Activated CD8-positive, alpha-beta T cell treated with anti-CD3 and anti-CD28 coated beads, Interleukin-2, amount 10 ng/mL, durations not matched to agents 7 days and 5 days (primary cell): Measurements from ENCODE around the gene CYSRT1. TPM values are rescaled to one million over a fixed set of nuclear protein-coding genes. Genes with fewer than 3 reads are reported as not detected.

Experiments
- ATAC-seq: fragments of 150-1000 bp; cut with Tn5 transposase; one replicate; pipeline ENCODE4 v1.10.0; 2021; ENCODE audit warnings: moderate library complexity
- CTCF ChIA-PET: fragments of 350-600 bp; sonication (Branson Sonifier 250); formaldehyde crosslinking; loops from one replicate; lab custom pipeline; 2021; ENCODE audit warnings: antibody characterized with exemption; lab: Charles Lee
- POLR2A ChIA-PET: fragments of 350-600 bp; sonication (Branson Sonifier 250); formaldehyde crosslinking; loops from one replicate; lab custom pipeline; 2021; ENCODE audit warnings: antibody characterized with exemption; lab: Charles Lee
- DNase-seq: peaks from one replicate; pipeline ENCODE4 v3.0.0-alpha.2; 2020
- H3K27ac Mint-ChIP-seq: one replicate; pipeline ENCODE4 v1.8.0; 2021; ENCODE audit warnings: mild to moderate bottlenecking, mixed read lengths
- H3K27me3 Mint-ChIP-seq: one replicate; pipeline ENCODE4 v1.8.0; 2021; ENCODE audit warnings: low read depth, mixed read lengths
- H3K36me3 Mint-ChIP-seq: one replicate; pipeline ENCODE4 v1.8.0; 2021; ENCODE audit warnings: low read depth, mixed read lengths
- H3K4me1 Mint-ChIP-seq: one replicate; pipeline ENCODE4 v1.8.0; 2021; ENCODE audit warnings: low read depth, mixed read lengths
- H3K4me3 Mint-ChIP-seq: one replicate; pipeline ENCODE4 v1.8.0; 2021; ENCODE audit warnings: mild to moderate bottlenecking, mixed read lengths
- H3K9me3 Mint-ChIP-seq: one replicate; pipeline ENCODE4 v1.8.0; 2022; ENCODE audit warnings: mixed read lengths; ENCODE audit not compliant: insufficient read depth
- total RNA-seq, 2 experiments: library from RNA; stranded (reverse); gene quantifications; one replicate each; pipeline ENCODE4 v1.2.3, GENCODE V29; 2021

The CYSRT1 gene
- total RNA-seq, 2 experiments from 2014 or later: 0.42 to 0.50 TPM

DNA sequence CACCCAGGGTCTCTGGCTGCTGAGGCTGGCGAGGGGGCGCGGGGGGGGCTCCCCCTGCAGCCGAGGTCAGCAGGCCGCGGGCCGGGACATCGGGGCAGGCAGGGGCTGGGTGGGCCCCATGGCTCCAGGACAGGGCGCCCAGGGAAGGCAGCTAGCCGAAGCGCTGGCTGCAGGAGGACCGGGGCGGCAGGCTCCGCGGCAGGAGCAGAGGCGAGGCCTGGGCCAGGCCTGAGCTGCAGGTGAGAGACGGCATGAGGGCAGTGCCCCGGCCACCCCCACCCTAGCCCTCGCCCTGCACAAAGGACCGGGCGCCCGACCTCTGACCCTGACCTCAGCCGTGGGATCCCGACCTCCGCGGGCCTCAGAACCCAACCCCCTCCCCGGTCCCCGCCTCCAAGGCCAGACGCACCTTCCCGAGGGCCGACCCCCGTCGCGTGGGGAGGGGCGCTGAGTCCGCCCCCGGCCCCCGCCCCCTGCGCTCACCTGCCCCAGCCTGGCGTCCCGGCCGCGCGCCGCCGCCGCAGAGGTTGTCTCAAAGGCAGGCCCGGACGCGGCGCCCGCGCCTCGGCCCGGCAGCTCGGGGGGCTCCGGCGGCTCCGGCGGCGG lies 3.4 kb upstream of the CYSRT1 start:
- Mint-ChIP-seq H3K27ac (no peak overlapping the region), H3K9me3 (no peaks in the 10 kb centered on the region), H3K36me3 (no peaks in the 10 kb centered on the region), H3K4me1 (peaks cover 16% of the 10 kb centered on the region), H3K4me3 (peak overlapping the region; percentile 36), H3K27me3 (no peaks in the 10 kb centered on the region)
- no peak for DNase-seq
- CTCF ChIA-PET: no interaction called here
- no peak for ATAC-seq
- POLR2A ChIA-PET: interaction anchor here (1.4 to 3.7 kb wide), 4 partner anchors 15 to 33 kb away, joined by 4 to 28 read pairs (median 9); partner anchors contain the start of genes ANAPC2, NDOR1, SSNA1 and TMEM203

DNA sequence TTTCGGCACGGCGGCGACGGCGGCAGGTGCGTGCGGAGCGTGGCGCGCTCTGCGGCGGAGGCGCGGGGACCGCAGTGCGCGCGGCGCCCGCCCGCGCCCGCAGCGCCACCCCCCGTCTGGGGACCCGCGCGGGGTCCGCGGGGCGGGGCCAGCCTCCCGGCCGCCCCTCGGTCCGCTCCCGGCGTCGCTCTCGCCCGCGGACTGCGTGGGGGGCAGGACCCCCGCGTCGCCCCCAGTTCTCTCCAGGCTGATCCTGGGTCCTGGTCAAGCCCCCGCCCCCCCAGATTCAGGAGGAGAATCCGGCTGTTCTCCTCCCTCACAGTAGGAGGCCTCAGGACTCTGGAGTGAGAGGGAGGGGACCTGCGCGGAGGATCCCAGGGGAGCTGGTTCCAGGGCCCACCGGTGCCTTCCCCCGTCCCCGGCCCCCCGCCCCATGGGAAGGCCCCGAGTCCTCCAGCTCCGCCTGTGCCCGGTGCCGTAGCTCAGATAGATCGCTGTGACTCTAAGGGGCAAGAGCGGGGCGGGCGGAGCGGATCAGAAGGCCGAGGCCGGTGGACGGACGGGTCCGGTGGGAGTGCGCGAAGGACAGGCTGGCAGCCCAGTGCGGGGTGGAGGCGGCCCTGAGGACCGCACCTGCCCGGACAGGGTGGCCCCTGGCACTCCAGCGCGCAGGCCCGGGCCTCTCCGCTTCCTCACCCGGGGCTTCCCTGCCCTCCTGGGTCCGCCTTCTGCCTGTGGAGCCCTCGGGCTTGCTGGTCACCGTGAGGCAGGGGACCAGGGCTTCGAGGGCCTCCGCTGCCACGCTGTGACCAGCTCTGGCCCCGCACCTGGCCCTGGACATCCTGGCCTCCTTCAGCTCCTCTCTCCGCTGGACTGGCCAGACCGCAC lies 2.5 kb upstream of the CYSRT1 start, which contains the start of gene RNF208:
Gene RNF208, minus strand, starts transcription at position 51 of the 888 bp plus-strand sequence. CDS start 1,028 bp downstream, outside the sequence.
- no peak for ATAC-seq
- CTCF ChIA-PET: interaction anchor here (0.9 to 6.7 kb wide), 9 partner anchors 14 to 176 kb away, joined by 3 to 73 read pairs (median 4); partner anchors contain the start of genes ANAPC2, SSNA1, TOR4A and TPRN
- Mint-ChIP-seq H3K4me3 (peak within 1 kb of the TSS; percentile 80), H3K27ac (peak within 1 kb of the TSS; percentile 87), H3K27me3 (no peaks in the 10 kb centered on the region), H3K4me1 (peaks cover 16% of the 10 kb centered on the region), H3K36me3 (no peaks in the 10 kb centered on the region), H3K9me3 (no peaks in the 10 kb centered on the region)
- no peak for DNase-seq
- POLR2A ChIA-PET: interaction anchor here (0.6 to 3.7 kb wide), 12 partner anchors 14 to 135 kb away, joined by 3 to 28 read pairs (median 6); partner anchors contain the start of genes ANAPC2, MAN1B1, NDOR1 and NELFB

DNA sequence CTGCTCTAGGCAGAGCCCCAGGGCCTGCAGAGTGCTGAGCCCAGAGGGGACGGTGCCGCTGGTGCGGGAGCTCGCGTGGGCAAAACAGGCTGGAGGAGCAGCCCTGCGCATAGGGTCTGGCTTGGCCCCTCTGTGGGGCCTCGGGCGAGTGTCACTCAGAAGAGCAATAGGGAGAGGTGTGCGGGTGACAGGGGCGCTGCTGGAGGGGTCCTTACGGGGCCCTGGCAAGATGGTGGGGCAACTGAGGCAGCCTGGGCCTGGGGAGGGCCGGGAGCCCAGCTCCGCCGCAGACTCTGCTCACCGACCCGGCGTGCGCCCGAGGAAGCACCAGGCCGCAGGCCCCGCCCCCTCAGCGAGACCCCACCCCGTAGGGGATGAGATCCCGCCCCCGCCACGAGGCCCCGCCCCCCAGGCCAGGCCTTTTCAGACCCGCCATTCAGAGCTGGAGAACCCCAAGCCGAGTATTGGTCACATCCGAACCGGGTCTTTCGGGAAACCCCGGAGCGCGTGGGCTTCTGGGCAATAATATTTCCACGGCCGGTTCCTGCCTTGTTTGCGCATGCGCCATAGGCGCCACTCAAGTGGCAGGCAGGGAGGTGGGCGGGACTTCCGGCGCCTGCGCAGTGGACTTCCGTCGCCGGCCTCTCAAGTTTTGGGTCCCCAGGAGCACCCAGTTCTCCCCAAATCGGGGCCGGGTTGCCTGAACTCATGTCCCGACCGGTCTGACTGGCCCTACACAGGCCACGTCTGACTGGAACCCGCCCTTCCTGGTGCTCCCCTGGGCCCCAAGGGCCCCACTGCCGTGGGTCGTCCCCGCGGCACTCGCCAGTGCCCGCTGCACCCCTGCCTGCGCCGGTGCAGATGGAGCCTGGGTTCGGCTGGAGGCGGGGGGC lies 1.6 kb upstream of the CYSRT1 start:
- Mint-ChIP-seq H3K36me3 (no peaks in the 10 kb centered on the region), H3K27ac (peak overlapping the region; percentile 87), H3K9me3 (no peaks in the 10 kb centered on the region), H3K27me3 (no peaks in the 10 kb centered on the region), H3K4me1 (peaks cover 19% of the 10 kb centered on the region), H3K4me3 (peak overlapping the region; percentile 80)
- peak; percentile 90 for ATAC-seq
- ChIA-PET POLR2A (interaction anchor here (0.6 to 3.7 kb wide), 16 partner anchors 13 to 247 kb away, joined by 3 to 28 read pairs (median 4); partner anchors contain the start of genes ANAPC2, MAN1B1, NDOR1 and NELFB), CTCF (interaction anchor here (0.6 to 6.7 kb wide), 14 partner anchors 13 to 177 kb away, joined by 3 to 73 read pairs (median 4); partner anchors contain the start of genes ANAPC2, NDOR1, SSNA1 and TMEM203)
- DNase-seq: peak; percentile 98

DNA sequence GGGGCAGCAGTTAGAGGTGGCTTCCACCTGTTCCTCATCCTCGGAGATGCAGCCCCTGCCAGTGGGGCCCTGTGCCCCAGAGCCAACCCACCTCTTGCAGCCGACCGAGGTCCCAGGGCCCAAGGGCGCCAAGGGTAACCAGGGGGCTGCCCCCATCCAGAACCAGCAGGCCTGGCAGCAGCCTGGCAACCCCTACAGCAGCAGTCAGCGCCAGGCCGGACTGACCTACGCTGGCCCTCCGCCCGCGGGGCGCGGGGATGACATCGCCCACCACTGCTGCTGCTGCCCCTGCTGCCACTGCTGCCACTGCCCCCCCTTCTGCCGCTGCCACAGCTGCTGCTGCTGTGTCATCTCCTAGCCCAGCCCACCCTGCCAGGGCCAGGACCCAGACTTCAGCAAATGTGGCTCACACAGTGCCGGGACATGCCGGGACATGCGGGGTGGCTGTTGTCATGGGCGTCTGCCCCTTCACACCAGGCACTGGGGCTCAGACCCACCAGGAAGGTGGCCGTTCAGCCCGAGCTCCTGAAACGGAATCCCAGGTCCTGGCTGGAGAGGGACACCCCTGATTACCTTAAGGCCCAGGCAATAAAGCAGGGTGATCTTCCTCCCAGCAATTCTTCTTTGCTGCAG lies 841 bp downstream of the CYSRT1 start:
- CTCF ChIA-PET: interaction anchor here (0.9 to 6.7 kb wide), 10 partner anchors 11 to 196 kb away, joined by 3 to 73 read pairs (median 4); partner anchors contain the start of genes ANAPC2, NPDC1 and SSNA1
- H3K4me1 Mint-ChIP-seq: peaks cover 18% of the 10 kb centered on the region
- H3K36me3 Mint-ChIP-seq: no peaks in the 10 kb centered on the region
- H3K9me3 Mint-ChIP-seq: no peaks in the 10 kb centered on the region
- POLR2A ChIA-PET: interaction anchor here (1.1 to 3.7 kb wide), 3 partner anchors 11 to 110 kb away, joined by 3 to 21 read pairs (median 3); partner anchors contain the start of gene TUBB4B
- no peaks in the 10 kb centered on the region for H3K27me3 Mint-ChIP-seq
- no peak for DNase-seq
- no peak overlapping the region for H3K27ac Mint-ChIP-seq
- no peak for ATAC-seq
- H3K4me3 Mint-ChIP-seq: no peak overlapping the region

DNA sequence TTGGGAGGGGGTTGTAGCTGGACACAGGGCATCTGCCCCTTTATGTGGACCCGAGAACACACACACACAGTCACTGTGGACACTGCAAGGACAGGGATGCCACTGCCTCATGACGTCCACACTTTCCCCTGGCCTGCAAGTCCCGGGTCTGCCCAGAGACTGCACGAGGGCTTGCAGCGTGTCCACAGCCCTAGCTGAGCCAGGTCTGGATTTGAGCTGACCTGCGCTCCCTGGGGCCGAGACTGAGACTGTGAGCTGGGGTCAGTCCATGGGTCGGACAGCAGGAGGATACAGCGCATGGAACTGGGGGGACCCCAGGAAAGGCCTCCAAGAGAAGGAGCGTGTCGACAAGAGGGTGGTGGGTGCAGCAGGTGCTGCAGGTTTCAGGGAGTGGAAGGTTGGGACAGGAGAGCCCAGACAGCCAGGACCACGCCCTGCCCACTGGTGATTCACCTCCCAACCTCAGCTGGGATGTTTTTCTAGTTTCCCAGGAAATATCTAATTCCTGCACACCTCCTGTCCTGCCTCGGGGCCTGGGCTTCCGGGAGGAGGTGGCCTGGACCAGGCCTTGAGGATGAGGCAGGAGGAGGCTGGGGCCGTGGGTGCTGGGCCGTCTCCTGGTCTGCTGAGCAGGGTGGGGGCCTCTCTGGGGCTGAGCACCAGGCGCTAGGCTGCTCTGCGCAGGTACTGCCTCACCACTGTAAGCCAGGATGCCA lies 1.5 kb downstream of the CYSRT1 start:
- POLR2A ChIA-PET: interaction anchor here (1.1 to 1.5 kb wide), 4 partner anchors 10 to 140 kb away, joined by 3 to 9 read pairs (median 3); partner anchors contain the start of genes MAN1B1 and TUBB4B
- ATAC-seq (no peak), DNase-seq (no peak)
- Mint-ChIP-seq H3K27ac (no peak overlapping the region), H3K36me3 (no peaks in the 10 kb centered on the region), H3K9me3 (no peaks in the 10 kb centered on the region), H3K27me3 (no peaks in the 10 kb centered on the region), H3K4me1 (peaks cover 17% of the 10 kb centered on the region), H3K4me3 (no peak overlapping the region)
- CTCF ChIA-PET: interaction anchor here (1.1 to 6.7 kb wide), 16 partner anchors 10 to 197 kb away, joined by 3 to 73 read pairs (median 4); partner anchors contain the start of genes ANAPC2, NPDC1 and SSNA1

DNA sequence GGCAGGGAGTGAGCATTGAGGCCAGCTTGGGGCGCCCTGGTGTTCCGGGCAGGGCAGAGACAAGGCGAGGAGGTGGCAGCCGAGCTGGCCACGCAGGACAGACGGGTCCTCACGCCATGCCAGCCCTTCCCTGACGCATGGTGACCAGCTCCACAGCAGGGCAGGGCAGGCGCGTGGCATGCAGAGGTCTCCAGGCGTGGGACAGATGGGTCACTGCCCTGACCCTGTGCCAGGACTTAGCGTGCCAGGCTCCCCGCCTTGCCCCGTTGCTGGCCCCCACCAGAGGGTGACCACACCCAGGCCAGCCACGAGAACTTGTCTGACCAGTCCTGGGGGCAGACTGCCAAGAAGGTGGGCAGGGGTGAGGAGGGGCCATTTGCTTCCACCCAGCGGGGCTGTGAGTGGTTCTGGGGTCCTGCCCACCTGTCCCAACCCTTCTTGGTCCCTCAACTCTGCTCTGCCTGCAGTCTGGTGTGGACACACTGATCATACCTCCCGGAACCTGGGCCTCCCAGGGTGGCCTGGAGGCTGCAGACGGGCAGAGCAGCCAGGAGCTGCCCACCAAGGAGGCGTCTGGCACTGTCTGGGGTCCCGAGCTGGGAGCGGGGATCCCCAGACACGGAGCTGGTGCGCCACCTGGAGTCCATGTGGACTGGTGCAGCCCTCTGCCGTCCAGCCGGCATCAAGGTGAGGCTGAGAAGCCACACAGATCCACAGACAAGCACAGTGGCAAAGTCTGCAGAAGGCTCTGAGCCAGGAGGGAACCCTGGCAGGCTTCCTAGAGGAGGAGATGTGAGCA lies 2.3 kb downstream of the CYSRT1 start, which contains the start of gene RNF224:
Gene RNF224, plus strand, starts transcription at position 449 of the 799 bp plus-strand sequence. CDS start 834 bp downstream, outside the sequence.
- ChIA-PET POLR2A (interaction anchor here (1.0 to 1.5 kb wide), 6 partner anchors 10 to 140 kb away, joined by 3 to 9 read pairs (median 3); partner anchors contain the start of genes MAN1B1 and TUBB4B), CTCF (interaction anchor here (0.6 to 6.7 kb wide), 17 partner anchors 9 to 437 kb away, joined by 3 to 73 read pairs (median 4); partner anchors contain the start of genes ANAPC2, SSNA1, TMEM141 and TUBB4B)
- Mint-ChIP-seq H3K4me1 (peaks cover 17% of the 10 kb centered on the region), H3K4me3 (no peak within 1 kb of the TSS), H3K36me3 (no peaks in the 10 kb centered on the region), H3K27ac (peak within 1 kb of the TSS; percentile 54), H3K27me3 (no peaks in the 10 kb centered on the region), H3K9me3 (no peaks in the 10 kb centered on the region)
- peak; percentile 89 for DNase-seq
- ATAC-seq: peak; percentile 52

DNA sequence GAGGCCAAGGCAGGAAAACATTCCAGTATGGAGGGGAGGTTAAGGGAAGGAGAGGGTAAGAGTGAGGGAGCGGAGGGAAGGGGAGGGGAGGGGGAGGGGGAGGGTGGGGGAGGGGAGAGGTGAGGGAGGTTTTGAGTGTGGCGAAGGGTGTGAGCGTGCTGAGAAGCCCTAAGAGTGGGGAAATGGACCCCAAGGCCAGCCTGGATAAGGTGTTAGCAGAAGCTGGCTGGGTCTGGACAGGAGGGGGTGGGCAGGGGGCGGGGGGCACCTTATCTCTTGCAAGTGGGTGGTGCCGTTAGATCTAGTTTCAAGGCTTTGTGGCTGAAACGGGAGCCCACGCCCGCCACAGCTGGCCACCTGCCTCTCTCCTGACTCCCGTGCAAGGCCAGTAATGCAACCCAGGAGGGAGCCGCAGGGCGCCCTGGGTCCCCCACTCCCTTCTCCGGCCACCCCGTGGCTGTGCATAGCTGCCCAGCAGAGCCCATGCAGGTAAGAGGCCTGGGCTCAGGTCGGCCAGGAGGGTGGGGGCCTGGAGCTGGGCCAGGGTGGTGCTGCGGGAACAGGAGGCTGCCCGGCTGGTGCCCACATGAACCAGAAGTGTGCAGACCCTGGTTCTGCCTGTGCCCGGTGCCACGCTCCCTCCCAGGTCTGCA lies 3.0 kb downstream of the CYSRT1 start:
- Mint-ChIP-seq H3K9me3 (no peaks in the 10 kb centered on the region), H3K4me1 (peaks cover 15% of the 10 kb centered on the region), H3K27me3 (no peaks in the 10 kb centered on the region), H3K4me3 (no peak overlapping the region), H3K36me3 (no peaks in the 10 kb centered on the region), H3K27ac (peak overlapping the region; percentile 54)
- ATAC-seq (no peak), DNase-seq (no peak)
- ChIA-PET CTCF (interaction anchor here (0.6 to 6.7 kb wide), 12 partner anchors 9 to 437 kb away, joined by 3 to 73 read pairs (median 6); partner anchors contain the start of genes ANAPC2, SSNA1, TMEM141 and TUBB4B), POLR2A (interaction anchor here (1.0 to 1.4 kb wide), 3 partner anchors 13 to 110 kb away, joined by 3 to 9 read pairs (median 4); partner anchors contain the start of gene TUBB4B)

DNA sequence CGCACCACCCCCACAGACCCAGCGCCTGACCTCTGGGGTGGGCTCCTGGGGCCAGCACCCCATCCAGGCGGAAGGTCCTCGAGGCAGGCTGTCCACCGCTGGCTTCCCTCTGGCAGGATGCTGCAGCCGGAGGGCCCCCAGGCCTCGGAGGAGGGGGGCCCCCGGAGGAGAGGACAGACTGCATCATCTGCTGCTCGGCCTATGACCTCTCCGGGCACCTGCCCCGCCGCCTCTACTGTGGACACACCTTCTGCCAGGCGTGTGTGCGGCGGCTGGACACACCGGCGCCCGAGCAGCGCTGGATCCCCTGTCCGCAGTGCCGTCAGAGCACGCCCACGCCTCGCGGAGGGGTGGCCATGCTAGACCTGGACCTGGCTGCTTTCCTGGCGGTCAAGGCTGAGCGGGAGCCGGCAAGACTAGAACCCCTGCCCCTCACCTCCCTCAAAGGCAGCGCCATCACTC lies 3.6 kb downstream of the CYSRT1 start:
- ChIA-PET CTCF (interaction anchor here (1.7 to 6.7 kb wide), 2 partner anchors 8 to 104 kb away, joined by 4 to 73 read pairs; no protein-coding TSS in a partner anchor), POLR2A (no interaction called here)
- Mint-ChIP-seq H3K27ac (no peak overlapping the region), H3K4me3 (no peak overlapping the region), H3K27me3 (no peaks in the 10 kb centered on the region), H3K9me3 (no peaks in the 10 kb centered on the region), H3K4me1 (peaks cover 12% of the 10 kb centered on the region), H3K36me3 (no peaks in the 10 kb centered on the region)
- no peak for ATAC-seq
- no peak for DNase-seq
